ENCODE data around the gene UNK. TPM values are rescaled to one million over a fixed set of nuclear protein-coding genes. Genes with fewer than 3 reads are reported as not detected.

The UNK gene
- total and polyA plus RNA-seq, 11 donors = 11.3 to 27.5 (median 16.3) TPM

DNA sequence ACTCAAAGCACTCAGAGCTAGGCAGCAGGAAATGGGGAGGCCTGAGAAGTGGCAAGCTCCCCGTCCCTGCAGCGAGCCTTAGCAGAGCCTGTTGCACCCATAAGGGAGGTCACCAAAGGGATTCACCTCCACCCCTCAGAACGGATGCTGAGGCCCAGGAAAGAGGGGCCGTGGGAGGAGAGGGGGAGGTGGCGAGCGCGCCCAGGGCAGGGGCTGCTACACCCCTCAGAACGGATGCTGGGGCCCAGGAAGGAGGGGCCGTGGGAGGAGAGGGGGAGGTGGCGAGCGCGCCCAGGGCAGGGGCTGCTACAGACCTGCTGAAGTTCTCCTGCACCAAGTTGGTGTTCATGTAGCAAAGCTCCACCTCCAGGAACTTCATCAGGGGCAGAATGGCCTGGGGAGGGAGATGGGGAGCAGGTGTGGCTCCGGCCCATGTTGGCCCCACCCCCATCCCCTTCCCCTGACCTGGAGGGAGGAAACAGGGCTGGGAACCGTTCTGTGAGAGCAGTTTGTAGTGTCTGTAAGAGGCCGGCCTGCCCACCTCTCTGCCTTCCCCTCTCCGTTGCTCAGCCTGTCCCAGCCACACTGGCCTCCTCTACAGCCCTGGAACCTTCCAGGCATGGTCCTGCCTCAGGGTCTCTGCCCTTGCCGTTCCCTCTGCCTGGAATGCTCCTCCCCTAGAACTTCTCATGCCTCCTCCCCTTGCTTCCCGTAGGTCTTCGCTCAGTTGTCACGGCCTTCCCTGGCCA, 48.2 kb downstream of the UNK start:
- H3K4me3 ChIP-seq = peak overlapping the region in 1 of 12 donors; percentile 7
- H3K36me3 ChIP-seq = peaks cover 0 to 68% (median 0%) of the 10 kb centered on the region in 9 donors
- 41 to 53% (median 46%) methylated on average over 20 of the region's 20 CpGs for WGBS, 4 donors
- peaks cover 0 to 38% (median 20%) of the 10 kb centered on the region in 12 donors for H3K4me1 ChIP-seq
- H3K9me3 ChIP-seq = no peaks in the 10 kb centered on the region
- peak in 3 of 4 donors; percentile 46 to 48 (median 47) for ATAC-seq
- intact Hi-C loops (cut with DNase I) = loop anchor here in 1 of 10 donors (5.0 kb wide), 1 partner anchor 61 kb away; no protein-coding TSS in a partner anchor
- no peak for DNase-seq
- H3K27me3 ChIP-seq = no peaks in the 10 kb centered on the region
- peak overlapping the region in 11 of 12 donors; percentile 0 to 90 (median 40) for H3K27ac ChIP-seq
- no peak for TF ChIP-seq POLR2A (IDR thresholded peaks at IDR 0.05)
- no peak for TF ChIP-seq CTCF (IDR thresholded peaks at IDR 0.05)

DNA sequence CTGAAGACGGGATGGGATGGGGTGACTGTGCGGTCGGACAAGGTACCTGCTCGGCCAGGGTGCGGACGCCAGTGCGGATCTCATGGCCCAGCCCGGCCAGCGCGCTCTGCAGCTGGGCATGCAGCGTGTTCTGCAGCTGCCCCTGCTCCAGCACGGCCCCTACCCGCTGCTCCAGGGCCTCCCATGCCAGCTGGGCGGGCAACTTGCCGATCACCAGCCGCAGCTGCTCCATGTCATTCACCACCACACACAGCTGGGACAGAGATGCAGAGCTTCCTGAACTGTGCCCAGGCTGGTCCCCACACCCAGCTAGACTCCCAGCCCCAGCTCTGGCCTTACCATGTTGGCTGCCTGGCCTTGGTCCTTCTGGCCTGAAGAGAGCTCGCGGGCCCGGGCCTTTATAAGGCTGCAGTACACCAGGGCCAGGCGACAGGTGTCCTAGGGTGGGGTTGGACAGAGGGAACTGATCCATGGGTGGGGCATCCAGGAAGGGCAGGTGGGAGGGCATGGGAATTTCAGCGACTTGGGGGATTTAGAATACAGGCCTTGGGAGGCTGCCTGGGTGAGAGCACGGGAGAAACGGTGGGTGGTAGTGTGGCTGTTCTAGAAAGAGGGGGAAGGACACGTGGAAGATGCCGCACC, 49.8 kb downstream of the UNK start:
- TF ChIP-seq POLR2A (IDR thresholded peaks at IDR 0.05) = no peak
- DNase-seq (no peak), ATAC-seq (no peak)
- Histone ChIP-seq H3K27me3 (no peaks in the 10 kb centered on the region), H3K27ac (no peak overlapping the region), H3K4me3 (no peak overlapping the region), H3K4me1 (peaks cover 0 to 31% (median 15%) of the 10 kb centered on the region in 12 donors), H3K9me3 (no peaks in the 10 kb centered on the region), H3K36me3 (peaks cover 0 to 62% (median 0%) of the 10 kb centered on the region in 9 donors)
- 92 to 95% (median 94%) methylated on average over 24 to 25 of the region's 25 CpGs for WGBS, 4 donors
- intact Hi-C loops (cut with DNase I) = loop anchor here in 1 of 10 donors (5.0 kb wide), 1 partner anchor 62 kb away; no protein-coding TSS in a partner anchor

GRCh38 chr17:75834928-75835653, 50.5 kb downstream of the UNK start:
- no peak overlapping the region for H3K27ac ChIP-seq

More at GRCh38 chr17:75834928-75835653, 50.5 kb downstream of the UNK start:
- H3K9me3 ChIP-seq = no peaks in the 10 kb centered on the region
- peaks cover 0 to 61% (median 0%) of the 10 kb centered on the region in 9 donors for H3K36me3 ChIP-seq
- TF ChIP-seq POLR2A (IDR thresholded peaks at IDR 0.05) (no peak), CTCF (IDR thresholded peaks at IDR 0.05) (no peak)
- intact Hi-C loops (cut with DNase I) = loop anchor here in 2 of 10 donors (5.0 kb wide), 2 partner anchors 43 to 63 kb away; no protein-coding TSS in a partner anchor
- DNase-seq (no peak), ATAC-seq (no peak)
- WGBS, 4 donors = 72 to 81% (median 76%) methylated on average over 20 to 24 of the region's 24 CpGs
- H3K27me3 ChIP-seq = no peaks in the 10 kb centered on the region
- H3K4me3 ChIP-seq = no peak overlapping the region
- H3K4me1 ChIP-seq = peaks cover 0 to 31% (median 15%) of the 10 kb centered on the region in 12 donors

Measured in heart left ventricle (tissue), 16 donors.